ENCODE data around the gene GTF3C1. TPM values are rescaled to one million over a fixed set of nuclear protein-coding genes. Genes with fewer than 3 reads are reported as not detected.

The GTF3C1 gene
- total and polyA plus RNA-seq, 4 donors, result 33.5 to 84.0 (median 67.5) TPM

GRCh38 chr16:27471661-27472060, 78.1 kb downstream of the GTF3C1 start:
- TF ChIP-seq, protein P1, sequence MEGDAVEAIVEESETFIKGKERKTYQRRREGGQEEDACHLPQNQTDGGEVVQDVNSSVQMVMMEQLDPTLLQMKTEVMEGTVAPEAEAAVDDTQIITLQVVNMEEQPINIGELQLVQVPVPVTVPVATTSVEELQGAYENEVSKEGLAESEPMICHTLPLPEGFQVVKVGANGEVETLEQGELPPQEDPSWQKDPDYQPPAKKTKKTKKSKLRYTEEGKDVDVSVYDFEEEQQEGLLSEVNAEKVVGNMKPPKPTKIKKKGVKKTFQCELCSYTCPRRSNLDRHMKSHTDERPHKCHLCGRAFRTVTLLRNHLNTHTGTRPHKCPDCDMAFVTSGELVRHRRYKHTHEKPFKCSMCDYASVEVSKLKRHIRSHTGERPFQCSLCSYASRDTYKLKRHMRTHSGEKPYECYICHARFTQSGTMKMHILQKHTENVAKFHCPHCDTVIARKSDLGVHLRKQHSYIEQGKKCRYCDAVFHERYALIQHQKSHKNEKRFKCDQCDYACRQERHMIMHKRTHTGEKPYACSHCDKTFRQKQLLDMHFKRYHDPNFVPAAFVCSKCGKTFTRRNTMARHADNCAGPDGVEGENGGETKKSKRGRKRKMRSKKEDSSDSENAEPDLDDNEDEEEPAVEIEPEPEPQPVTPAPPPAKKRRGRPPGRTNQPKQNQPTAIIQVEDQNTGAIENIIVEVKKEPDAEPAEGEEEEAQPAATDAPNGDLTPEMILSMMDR (IDR thresholded peaks at IDR 0.05; ENCODE audit: control extremely low read depth, extremely low read depth), result no peak
- ATAC-seq (ENCODE audit: insufficient read depth, low FRiP score), result no peak
- H3K27ac ChIP-seq (ENCODE audit: low read depth in 1 of 2, low read length in 1 of 2), result peak overlapping the region in 1 of 2 donors; percentile 11
- 91 to 95% methylated on average over 19 of the region's 19 CpGs for WGBS, 2 donors
- DNase-seq, result no peak
- peaks cover 0 to 4% (median 0%) of the 10 kb centered on the region in 5 donors for H3K4me1 ChIP-seq (ENCODE audit: control insufficient read depth in 5 of 5, insufficient read depth in 5 of 5, low read length in 5 of 5)
- no peak overlapping the region for H3K9ac ChIP-seq (ENCODE audit: insufficient read depth in 1 of 2, low read length in 2 of 2)
- H3K9me3 ChIP-seq (ENCODE audit: control insufficient read depth in 4 of 4, insufficient read depth in 3 of 4, low read length in 3 of 4), result no peaks in the 10 kb centered on the region
- no peaks in the 10 kb centered on the region for H3K27me3 ChIP-seq (ENCODE audit: control insufficient read depth in 3 of 3, insufficient read depth in 3 of 3, low read length in 2 of 3)
- H3K4me3 ChIP-seq, result no peak overlapping the region
- H3K36me3 ChIP-seq (ENCODE audit: control insufficient read depth in 4 of 4, insufficient read depth in 4 of 4, low read length in 4 of 4), result peaks cover 49 to 72% (median 59%) of the 10 kb centered on the region in 4 donors

GRCh38 chr16:27470567-27471431, 78.9 kb downstream of the GTF3C1 start:
- no peaks in the 10 kb centered on the region for H3K9me3 ChIP-seq (ENCODE audit: control insufficient read depth in 4 of 4, insufficient read depth in 3 of 4, low read length in 3 of 4)
- ATAC-seq (ENCODE audit: insufficient read depth, low FRiP score) (peak; percentile 64), DNase-seq (no peak)
- no peaks in the 10 kb centered on the region for H3K27me3 ChIP-seq (ENCODE audit: control insufficient read depth in 3 of 3, insufficient read depth in 3 of 3, low read length in 2 of 3)
- H3K36me3 ChIP-seq (ENCODE audit: control insufficient read depth in 4 of 4, insufficient read depth in 4 of 4, low read length in 4 of 4), result peaks cover 56 to 70% (median 59%) of the 10 kb centered on the region in 4 donors
- H3K9ac ChIP-seq (ENCODE audit: insufficient read depth in 1 of 2, low read length in 2 of 2), result no peak overlapping the region
- H3K27ac ChIP-seq (ENCODE audit: low read depth in 1 of 2, low read length in 1 of 2), result peak overlapping the region in 1 of 2 donors; percentile 39
- peaks cover 0 to 4% (median 0%) of the 10 kb centered on the region in 5 donors for H3K4me1 ChIP-seq (ENCODE audit: control insufficient read depth in 5 of 5, insufficient read depth in 5 of 5, low read length in 5 of 5)
- TF ChIP-seq, protein P1 (IDR thresholded peaks at IDR 0.05; ENCODE audit: control extremely low read depth, extremely low read depth), result no peak
- WGBS, 2 donors, result 70 to 78% methylated on average over 28 of the region's 28 CpGs
- no peak overlapping the region for H3K4me3 ChIP-seq

GRCh38 chr16:27468941-27469531, 80.7 kb downstream of the GTF3C1 start:
- ATAC-seq (ENCODE audit: insufficient read depth, low FRiP score) (no peak), DNase-seq (no peak)
- H3K27ac ChIP-seq (ENCODE audit: low read depth in 1 of 2, low read length in 1 of 2), result no peak overlapping the region
- H3K9me3 ChIP-seq (ENCODE audit: control insufficient read depth in 4 of 4, insufficient read depth in 3 of 4, low read length in 3 of 4), result no peaks in the 10 kb centered on the region
- no peak overlapping the region for H3K4me3 ChIP-seq
- TF ChIP-seq, protein P1 (IDR thresholded peaks at IDR 0.05; ENCODE audit: control extremely low read depth, extremely low read depth), result no peak
- H3K36me3 ChIP-seq (ENCODE audit: control insufficient read depth in 4 of 4, insufficient read depth in 4 of 4, low read length in 4 of 4), result peaks cover 52 to 73% (median 58%) of the 10 kb centered on the region in 4 donors
- H3K27me3 ChIP-seq (ENCODE audit: control insufficient read depth in 3 of 3, insufficient read depth in 3 of 3, low read length in 2 of 3), result no peaks in the 10 kb centered on the region
- no peak overlapping the region for H3K9ac ChIP-seq (ENCODE audit: insufficient read depth in 1 of 2, low read length in 2 of 2)
- H3K4me1 ChIP-seq (ENCODE audit: control insufficient read depth in 5 of 5, insufficient read depth in 5 of 5, low read length in 5 of 5), result peaks cover 0 to 4% (median 0%) of the 10 kb centered on the region in 5 donors
- 96 to 98% methylated on average over 22 of the region's 22 CpGs for WGBS, 2 donors

All from lung (tissue), 12 donors.